SIG-M5 treated with dmso at 0.1 percent for 504 hours (cell line): ENCODE results near the gene MYADML2.

ENCODE experiments used
- DNase-seq: peaks from one replicate; lab custom pipeline; 2025; ENCODE audit not compliant: unreplicated experiment; lab: John Stamatoyannopoulos, UW

MYADML2 gene

DNA sequence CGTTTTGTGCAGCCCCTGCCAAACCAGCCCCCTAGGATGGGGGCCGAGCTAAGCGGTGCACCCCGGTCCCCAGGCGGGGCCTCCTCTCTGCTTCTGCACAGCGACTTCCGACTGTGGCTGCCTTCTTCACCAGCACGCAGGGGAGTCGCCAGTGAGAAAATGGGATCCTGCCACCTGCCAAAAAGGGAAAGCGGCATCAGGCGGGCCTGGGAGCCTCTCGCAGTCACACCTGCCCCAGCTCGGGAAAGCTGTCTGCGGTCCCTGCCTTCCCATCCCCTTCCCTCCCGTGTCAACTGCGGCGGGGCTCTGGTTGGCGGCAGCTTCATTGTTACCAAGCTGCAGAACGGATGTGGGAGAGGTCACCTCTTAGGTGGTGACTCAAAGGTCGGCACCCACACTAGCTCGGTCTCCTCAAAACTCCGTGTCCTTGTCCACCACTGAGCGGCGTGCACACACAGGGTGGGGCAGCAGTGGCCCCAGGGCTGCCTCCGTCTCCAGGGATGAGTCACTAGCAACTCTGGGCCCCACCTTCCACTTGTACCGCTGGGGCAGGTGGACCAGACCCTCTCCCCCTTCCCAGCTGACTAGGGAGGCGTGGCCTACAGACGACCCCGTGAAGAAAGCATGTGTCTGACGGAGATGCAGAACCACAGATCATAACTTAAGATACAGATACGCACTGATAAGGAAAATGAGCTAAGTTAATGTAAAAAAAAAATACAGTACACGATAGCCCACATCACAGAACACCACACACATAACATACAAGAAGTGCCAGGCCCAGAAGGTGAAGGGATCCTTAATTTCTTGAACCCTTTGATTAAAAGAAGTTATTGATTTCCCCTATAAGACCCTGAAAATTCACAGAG, 34.4 kb downstream of the MYADML2 start:
- no peak for DNase-seq

DNA sequence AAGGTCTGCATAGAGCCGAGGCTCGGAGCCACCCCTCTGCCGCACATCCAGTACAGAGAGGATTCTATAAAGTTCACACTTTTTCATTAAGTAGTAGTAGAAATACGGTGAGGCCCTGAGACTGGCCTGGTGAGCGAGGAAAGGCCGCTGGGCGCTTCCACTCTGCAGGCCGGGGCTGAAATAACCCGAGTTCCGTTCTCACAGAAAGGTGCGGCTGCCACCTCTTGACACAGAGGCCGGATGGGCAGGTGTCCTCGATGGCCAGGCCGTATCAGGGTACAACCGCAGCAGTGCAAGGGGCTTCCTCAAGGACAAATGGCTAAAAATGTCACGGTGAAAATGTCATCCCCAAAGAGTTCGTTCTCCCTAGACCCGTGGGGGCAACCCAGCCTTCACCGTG, 35.1 kb downstream of the MYADML2 start:
- no peak for DNase-seq

DNA sequence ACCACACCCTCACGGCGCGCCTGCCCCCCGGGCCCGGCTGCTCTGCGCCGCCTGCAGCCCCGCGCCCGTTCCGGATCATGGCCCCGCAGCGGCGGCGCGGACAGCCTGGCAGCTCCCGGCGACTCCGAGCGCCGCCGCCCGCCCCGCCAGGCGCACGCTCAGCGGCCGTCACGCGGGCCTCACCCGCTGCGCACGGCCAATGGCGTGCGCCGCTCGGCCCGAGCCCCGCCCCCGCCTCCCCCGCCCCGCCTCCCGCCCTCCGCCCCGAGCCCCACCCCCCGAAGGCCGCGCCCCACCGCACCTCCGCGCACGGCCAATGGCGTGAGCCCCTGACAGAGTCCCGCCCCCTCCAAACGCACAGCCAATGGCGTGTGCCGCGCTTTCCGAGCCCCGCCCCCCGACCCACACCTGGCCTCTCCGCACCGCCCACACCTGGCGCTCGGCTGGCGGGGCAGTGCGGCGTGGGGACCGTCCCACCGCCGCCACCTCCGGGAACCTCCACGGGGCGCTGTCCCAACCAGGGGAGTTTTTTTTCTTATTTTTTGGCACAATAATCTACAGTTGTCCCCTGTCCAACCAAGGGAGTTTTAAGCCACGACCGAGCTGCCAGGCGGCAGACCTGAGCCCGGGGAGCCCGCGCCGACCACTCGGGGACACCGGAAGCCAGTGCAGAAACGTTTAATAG, 35.6 kb downstream of the MYADML2 start, which contains the start of gene PCYT2:
TSS of gene PCYT2 (minus strand) at position 123 of the 685 bp plus-strand sequence. CDS start at position 79, 44 bp downstream.
- DNase-seq, result peak; percentile 83

DNA sequence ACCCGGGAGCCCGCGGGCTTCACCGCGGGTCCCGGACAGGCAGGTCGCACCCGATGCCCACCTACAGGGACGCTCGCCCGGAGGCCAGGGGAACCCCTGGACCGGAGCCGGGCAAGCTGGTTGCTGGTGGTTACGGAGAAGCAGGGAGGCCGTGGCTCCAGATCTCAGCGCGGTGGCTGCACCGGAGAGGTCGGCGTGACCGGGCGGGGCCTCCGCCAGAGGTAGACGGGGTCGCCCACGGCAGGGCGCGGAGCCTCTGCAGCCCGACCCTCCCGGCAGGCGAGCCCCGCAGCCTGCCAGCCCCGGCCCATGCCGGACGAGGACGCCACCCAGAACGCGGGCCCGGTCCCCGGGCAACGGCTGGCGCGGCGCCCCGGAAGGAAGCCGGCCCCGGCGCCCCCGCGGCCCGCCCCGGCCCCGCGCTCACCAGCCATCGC, 36.2 kb downstream of the MYADML2 start:
- no peak for DNase-seq

DNA sequence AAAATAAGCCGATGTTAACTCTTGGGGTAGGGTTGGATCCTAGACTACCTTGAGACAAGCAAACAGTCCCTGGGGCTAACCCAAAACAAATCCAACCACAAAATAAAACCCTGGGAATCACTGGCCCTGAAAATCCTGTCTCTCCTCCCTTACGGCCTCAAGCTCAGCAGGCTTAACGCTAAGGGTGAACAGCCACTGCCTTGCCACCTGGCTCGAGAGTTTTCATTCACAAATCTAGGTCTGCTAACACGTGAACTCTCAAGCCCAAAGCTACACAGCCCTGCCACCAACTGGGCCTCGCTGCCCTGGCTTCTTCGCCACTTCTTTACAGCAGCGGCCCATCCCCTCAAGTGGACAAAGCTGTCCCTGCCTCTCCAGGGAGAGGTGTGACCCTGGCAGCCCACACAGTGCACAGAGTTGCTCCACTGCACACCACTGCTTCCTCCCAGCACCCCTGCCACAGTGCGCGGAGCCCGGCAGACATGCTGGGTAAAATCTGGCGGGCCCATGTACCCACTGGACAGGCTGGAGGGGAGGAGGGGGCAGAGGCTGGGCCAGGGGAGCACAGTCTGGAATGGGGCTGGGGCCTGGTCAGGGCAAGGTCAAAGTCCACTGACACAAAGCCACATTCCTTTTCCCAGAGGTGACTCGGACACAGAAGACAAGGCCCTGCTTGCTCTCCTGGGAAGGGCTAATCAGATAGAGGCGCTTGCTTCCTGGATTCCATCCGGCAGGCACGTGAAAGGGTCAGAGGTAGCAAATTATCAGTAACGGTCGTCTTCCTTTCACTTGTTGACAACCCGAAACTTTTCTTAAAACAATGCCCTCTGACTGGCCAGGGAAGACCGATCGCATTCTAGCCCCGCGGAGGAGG, 36.8 kb downstream of the MYADML2 start:
- no peak for DNase-seq

DNA sequence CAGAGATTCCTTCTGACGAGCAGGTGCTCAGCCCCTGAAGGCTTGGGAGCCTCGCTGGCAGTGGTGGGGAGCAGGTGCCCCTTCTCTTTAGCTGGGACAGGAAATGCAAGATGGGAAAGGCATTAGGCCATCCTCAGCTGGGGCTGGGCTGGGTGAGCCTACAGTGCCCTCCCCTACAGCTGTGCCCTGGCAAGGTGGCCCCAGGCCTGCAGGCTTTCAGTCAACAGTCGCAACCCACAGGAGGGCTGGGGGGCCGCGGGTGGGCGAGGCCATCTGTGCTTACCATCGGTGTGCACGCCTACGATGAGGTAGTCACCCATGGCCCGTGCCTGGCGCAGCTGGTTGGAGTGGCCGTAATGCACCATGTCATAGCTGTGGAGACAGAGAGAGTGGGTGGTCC, 37.8 kb downstream of the MYADML2 start:
- DNase-seq, result no peak

DNA sequence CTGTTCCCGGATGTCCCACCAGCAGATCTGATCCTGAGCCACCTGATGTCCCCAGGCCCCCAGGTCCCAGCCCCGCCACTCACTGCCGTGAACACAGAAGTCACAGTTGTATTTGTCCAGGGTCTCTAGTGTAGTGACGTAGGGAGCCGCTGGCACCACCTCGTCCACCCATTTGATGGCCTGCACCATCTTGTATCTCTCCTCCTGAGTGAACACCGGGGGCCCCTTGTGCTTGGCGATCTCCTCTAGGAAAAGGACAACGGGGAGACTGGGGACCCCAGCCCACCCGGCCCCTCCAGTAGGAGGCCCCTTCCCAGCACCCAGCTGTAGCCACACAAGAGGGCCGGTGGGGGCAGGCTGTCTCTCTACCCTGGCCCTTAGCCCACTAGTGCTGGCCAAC, 38.2 kb downstream of the MYADML2 start:
- DNase-seq, result no peak

DNA sequence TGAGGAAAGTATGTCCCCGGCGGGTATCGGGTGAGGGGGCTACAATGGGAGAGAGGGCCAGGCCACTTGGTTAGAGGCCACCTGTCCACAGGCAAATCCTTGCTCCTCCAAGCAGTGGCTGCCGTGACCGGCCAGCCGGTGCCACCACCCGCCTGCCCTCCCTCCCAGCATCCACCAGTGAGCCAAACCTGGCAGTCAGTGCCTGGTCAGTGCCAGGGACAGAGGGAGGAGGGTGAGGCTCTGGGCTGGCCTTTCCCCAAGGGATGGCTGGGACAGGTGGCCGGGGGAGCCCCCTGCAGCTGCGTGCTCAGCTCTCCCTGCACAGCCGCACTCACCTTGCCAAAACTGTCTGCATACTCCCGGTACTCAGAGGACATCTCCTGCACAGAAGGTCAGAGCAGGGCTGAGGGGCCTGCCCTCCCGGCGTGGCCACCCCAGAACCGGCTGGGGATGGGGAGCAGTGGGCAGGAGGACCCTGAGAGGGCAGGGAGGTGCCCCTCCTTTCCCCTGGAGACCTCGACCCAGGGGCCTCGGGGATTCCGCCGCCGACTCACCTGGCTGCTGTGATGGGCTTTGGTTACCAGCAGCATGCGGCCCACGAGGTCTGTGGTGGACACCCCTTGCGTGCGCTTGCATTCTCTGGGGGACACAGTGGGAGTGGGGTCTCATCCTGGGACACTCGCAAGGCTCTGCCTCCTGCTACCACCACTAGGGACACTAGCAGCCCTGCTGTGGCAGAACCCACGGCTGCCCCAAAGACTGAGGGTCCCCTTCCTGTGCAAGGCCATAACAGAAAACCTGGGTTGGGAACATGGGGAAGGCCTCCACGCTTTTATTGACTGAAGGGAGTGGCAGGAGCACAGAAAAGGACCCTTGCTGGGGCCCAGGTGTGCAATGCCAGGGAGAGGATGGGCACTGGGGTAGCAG, 39.6 kb downstream of the MYADML2 start:
- DNase-seq, result no peak

DNA sequence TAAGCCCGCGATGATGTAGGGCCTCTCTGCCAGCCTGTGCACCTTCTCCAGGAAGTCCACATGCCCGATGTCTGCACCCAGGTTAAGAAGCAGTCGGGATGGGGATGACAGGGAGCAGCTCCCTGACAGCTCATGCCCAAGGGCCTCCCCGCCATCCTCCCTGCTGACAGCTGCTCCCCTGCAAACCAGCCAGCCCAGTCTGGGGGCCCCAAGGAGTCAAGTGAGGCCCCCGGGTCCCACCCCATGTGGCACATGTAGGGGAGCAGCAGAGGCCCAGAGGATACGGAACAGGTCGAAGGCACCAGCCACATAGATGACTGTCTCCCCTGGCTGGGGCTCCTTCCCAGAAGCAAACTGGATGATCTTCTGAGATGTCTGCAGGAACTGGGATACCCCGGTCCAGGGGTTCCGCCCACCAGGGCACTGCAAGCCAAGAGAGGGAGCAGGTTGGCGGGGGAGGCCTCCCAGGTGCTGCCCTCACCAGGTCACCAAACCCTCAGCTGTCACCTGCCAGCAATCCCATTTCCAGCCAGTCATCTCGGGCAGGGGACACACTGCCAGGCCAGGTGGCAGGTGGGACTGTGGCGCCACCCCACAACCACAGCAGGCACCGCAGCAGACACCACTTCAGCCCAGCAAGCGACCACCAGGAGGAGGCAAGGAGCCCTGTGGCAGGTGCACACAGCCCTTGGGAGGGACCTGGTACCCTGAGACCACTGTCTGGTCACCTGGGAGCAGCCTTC, 40.4 kb downstream of the MYADML2 start:
- DNase-seq, result no peak

DNA sequence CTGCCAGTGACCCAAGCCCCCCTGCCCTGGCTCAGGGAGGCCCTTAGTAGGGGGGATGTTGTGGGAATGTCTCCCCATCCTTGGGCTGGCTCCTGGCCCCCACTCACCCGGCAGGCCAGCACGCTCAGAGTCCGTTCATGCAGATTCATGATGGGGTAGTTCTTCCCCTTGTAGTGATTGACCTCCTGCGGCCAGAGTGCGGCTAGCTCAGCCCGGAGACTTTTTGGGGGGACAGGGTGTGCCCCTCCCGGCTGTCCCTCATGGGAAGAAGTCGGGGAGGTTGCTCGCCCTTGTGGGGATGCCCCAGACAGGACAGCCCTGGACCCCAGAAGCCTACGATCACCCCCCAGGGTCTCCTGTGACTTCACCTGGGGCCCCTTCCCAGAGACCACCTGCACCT, 41.0 kb downstream of the MYADML2 start:
- DNase-seq, result no peak

DNA sequence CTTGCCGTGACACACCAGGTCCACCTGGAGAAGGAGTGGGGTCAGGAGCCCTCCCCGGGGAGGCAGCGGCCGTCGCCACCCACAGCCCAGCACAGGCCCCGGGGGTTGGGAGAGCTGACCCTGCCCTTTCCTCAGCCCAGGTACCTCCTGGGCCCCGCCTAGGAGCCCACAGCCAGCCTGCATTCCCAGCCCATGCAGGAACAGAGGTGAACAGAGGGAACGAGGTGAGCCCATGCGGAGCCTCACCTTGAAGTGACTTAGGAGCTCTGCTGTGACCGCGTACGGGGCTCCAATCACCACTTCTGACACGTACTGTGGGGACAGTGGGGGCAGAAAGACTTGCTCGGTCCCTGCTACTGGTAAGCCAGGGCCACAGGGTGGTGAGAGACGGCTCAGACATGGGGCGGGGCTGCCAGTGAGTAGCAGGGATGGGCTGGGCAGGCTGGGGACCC, 41.6 kb downstream of the MYADML2 start:
- DNase-seq, result no peak

DNA sequence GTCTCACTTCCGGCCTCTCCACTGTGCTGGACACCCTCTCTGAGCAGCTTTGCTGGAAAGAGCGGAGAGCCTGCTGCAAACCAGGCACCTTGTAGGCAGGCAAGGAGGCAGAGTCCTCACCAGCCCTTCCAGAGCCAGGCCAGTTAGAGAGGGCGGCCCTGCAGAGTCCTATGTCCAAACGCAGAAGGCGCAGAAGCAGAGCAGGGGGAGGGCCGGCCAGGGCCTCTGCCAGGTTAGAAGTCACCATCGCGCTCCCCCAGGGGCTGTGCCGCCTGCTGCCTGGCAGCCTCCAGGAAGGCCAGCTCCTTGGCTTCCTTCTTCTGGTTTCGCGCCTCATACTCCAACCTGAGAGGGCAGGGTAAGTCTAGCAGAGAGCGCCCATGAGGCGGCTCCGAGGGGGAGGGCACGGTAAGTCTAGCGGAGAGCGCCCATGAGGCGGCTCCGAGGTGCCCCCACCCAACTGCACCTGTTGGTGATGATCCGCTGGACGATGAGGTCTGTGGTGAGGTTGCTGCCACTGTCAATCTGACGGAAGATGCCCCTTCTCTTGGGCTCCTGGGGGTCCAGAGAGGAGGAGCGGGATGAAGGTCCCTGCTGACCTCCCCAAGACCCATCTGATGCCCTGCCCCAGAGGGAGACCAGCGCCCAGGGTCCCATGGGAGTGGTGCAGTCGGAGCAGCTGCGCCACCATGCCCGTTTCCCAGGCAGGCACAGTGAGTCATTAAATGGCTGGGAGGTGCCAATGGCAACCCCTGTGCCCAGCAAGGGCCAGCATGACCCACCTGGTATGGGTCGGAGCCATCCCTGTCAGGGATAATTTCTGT, 42.2 kb downstream of the MYADML2 start:
- DNase-seq, result no peak

DNA sequence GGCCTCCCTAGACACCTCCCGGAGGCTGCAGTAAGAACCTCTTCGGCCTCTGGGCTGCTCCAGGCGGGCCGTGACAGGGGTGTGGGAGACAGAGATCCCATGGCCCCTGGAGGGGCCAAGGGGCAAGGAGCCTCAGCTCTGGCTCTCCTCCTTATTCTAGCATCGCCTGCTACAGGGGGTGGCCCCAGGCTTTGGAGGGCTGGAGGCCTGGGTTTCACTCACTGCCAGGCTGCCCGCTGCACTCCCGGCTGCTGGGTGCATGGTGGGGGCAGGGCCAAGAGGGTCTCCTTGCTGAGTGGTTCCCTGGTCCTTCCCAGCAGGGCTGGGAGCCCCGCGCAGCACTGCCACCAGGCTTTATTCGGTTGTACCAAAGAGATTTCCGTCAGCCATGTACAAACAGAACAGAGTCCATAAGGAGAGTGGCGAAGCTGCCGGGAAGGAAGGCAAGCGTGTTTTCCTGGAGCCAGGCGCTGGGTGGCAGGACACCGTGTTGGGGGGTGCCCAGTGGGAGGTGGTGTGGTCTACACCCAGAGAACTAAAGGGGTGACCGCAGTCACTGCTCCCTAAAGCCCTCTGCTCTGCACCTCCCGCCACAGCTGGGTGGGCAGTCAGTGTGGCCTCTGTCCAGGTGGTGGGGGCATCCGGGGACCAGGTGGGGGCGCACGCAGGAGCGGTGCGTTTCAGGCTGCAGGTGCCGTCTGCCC, 43.0 kb downstream of the MYADML2 start:
- no peak for DNase-seq

DNA sequence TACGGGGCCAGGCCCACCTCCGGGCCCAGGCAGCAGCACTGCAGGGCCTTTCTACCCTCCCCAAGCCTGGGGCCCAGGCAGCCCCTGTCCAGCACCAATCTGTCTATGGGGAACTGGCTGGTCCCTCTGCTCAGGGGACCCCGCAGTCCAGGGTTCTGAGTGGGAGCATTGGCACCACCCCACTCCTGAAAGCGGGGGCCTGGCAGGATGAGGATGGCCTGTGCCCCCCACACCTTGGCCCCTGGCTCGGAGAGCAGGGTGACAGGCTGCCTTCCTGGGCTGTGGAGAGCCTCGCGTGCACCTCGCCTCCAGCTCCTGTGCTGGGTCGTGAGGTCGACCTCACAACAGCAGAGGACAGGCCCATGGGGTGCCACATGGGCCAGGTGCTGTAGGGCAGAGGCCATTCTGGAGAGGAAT, 43.6 kb downstream of the MYADML2 start:
- DNase-seq, result no peak

DNA sequence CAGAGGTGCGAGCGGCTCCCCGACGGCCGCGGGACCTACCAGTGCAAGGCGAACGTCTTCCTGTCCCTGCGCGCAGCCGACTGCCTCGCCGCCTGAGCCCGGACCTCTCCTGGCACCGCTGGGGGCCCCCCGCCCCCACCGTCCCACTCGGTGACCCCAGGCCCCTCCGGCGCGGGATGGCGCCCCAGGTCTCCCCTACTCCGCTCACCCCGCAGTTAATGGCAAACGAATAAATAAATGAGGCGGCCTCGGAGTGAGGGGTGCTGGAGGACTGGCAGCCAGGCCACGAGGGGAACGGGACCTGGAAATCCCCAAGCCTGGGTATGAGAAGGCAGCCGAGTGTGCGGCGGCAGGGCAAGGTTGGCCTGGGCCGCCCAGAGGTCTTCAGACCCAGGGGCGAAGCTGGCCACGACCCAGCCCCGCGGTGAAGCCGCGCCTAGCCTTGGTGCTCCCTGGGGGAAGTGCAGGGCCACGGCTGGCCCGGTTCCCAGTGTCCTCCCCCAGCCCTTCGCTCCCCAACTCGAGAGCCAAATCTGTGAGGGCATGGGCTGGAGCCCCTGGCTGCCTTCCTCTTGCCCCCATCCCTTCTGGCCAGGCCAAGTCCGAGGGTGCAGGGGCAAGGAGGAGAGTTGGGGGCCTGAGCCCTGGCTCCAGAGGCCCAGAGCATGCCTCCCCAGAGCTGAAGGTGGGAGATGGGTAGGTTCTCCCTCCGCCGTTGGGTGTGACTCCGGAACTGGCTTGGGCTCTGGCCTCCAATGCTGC, 44.2 kb downstream of the MYADML2 start:
- DNase-seq, result no peak

DNA sequence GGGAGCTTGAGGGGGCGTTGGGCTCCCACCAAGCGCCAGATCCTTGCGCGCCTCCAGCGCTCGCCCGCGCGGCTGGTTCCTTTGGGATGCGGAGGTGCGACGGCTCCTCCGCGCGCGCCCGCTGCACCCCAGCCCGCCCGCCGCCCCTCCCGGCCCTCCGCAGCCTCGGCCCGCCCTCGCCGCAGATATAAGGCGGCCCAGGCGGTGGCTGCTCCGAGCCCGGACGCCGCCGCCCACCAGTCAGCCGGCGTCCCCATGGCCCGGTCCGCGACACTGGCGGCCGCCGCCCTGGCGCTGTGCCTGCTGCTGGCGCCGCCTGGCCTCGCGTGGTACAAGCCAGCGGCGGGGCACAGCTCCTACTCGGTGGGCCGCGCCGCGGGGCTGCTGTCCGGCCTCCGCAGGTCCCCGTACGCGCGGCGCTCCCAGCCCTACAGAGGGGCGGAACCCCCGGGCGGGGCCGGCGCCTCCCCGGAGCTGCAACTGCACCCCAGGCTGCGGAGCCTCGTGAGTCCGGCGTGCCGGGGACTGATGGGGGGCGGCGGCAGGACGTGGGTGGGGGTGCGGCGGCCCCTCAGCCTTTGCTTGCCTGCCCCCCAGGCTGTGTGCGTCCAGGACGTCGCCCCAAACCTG, 44.9 kb downstream of the MYADML2 start, which contains the start of gene NPB:
TSS of gene NPB (plus strand) at position 216 of the 630 bp plus-strand sequence. CDS start at position 256, 40 bp downstream.
- no peak for DNase-seq
